Glutamatergic neuron (in vitro differentiated cells): ENCODE measurements around the gene KRT78. TPM values are rescaled to one million over a fixed set of nuclear protein-coding genes. Genes with fewer than 3 reads are reported as not detected.
A peak's percentile ranks its signal among the peaks of the same experiment; 100 is the strongest.

Source experiments
- DNase-seq: peaks from one replicate; pipeline ENCODE4 v3.0.0; 2022
- H3K27ac Mint-ChIP-seq: one replicate; pipeline ENCODE4 v1.8.0; 2020; ENCODE audit warnings: mild to moderate bottlenecking, mixed read lengths, inconsistent platforms; ENCODE audit not compliant: unreplicated experiment
- H3K27me3 Mint-ChIP-seq: one replicate; pipeline ENCODE4 v1.8.0; 2020; ENCODE audit warnings: mild to moderate bottlenecking, moderate library complexity, mixed read lengths, inconsistent platforms; ENCODE audit not compliant: unreplicated experiment
- H3K36me3 Mint-ChIP-seq: one replicate; pipeline ENCODE4 v1.8.0; 2020; ENCODE audit warnings: mild to moderate bottlenecking, mixed read lengths, inconsistent platforms; ENCODE audit not compliant: unreplicated experiment
- H3K4me1 Mint-ChIP-seq: one replicate; pipeline ENCODE4 v1.8.0; 2020; ENCODE audit warnings: mild to moderate bottlenecking, low read depth, mixed read lengths, inconsistent platforms; ENCODE audit not compliant: unreplicated experiment
- H3K4me3 Mint-ChIP-seq: one replicate; pipeline ENCODE4 v1.8.0; 2020; ENCODE audit warnings: mild to moderate bottlenecking, mixed read lengths, inconsistent platforms; ENCODE audit not compliant: unreplicated experiment
- H3K9me3 Mint-ChIP-seq: one replicate; pipeline ENCODE4 v1.8.0; 2020; ENCODE audit warnings: mild to moderate bottlenecking, moderate library complexity, mixed read lengths, inconsistent platforms; ENCODE audit not compliant: unreplicated experiment
- CTCF ChIP-seq: fragments of 200-600 bp; sonication (generic); IDR thresholded peaks from one replicate; pipeline ENCODE4 v1.5.0; 2021; ENCODE audit not compliant: partially characterized antibody, unreplicated experiment
- total RNA-seq: library from RNA; stranded (reverse); fragmentation: NEBNext Ultra II Directional; extraction: Animal tissue kit (Norgen Biotek cat#: 25700); gene quantifications from one replicate; pipeline ENCODE4 v1.2.1, GENCODE V29; 2021; ENCODE audit not compliant: unreplicated experiment

Gene KRT78
- total RNA-seq, 1 donor from 2014 or later = not detected

GRCh38 chr12:52865090-52865944 lies 16.5 kb upstream of the KRT78 start:
- peaks cover 6% of the 10 kb centered on the region for H3K27me3 Mint-ChIP-seq
- peak; percentile 91 for TF ChIP-seq CTCF
- no peak overlapping the region for H3K27ac Mint-ChIP-seq
- H3K9me3 Mint-ChIP-seq = no peaks in the 10 kb centered on the region
- H3K4me3 Mint-ChIP-seq = no peak overlapping the region
- no peaks in the 10 kb centered on the region for H3K36me3 Mint-ChIP-seq
- peak; percentile 88 for DNase-seq
- no peaks in the 10 kb centered on the region for H3K4me1 Mint-ChIP-seq

- DNase-seq = no peak
- no peak overlapping the region for H3K27ac Mint-ChIP-seq
- no peaks in the 10 kb centered on the region for H3K9me3 Mint-ChIP-seq
- no peak for TF ChIP-seq CTCF
- peaks cover 2% of the 10 kb centered on the region for H3K27me3 Mint-ChIP-seq
- no peaks in the 10 kb centered on the region for H3K4me1 Mint-ChIP-seq
- H3K4me3 Mint-ChIP-seq = no peak overlapping the region
- H3K36me3 Mint-ChIP-seq = no peaks in the 10 kb centered on the region
Observed at GRCh38 chr12:52862023-52862422, 13.2 kb upstream of the KRT78 start.

GRCh38 chr12:52861511-52861910 lies 12.7 kb upstream of the KRT78 start:
- DNase-seq = no peak
- H3K27ac Mint-ChIP-seq = no peak overlapping the region
- H3K4me3 Mint-ChIP-seq = no peak overlapping the region
- H3K9me3 Mint-ChIP-seq = no peaks in the 10 kb centered on the region
- H3K4me1 Mint-ChIP-seq = no peaks in the 10 kb centered on the region
- H3K27me3 Mint-ChIP-seq = peaks cover 5% of the 10 kb centered on the region
- H3K36me3 Mint-ChIP-seq = no peaks in the 10 kb centered on the region
- no peak for TF ChIP-seq CTCF

GRCh38 chr12:52860102-52860823 lies 11.5 kb upstream of the KRT78 start:
- no peak for DNase-seq
- Mint-ChIP-seq H3K9me3 (peaks cover 1% of the 10 kb centered on the region), H3K27ac (no peak overlapping the region), H3K4me3 (no peak overlapping the region), H3K4me1 (no peaks in the 10 kb centered on the region), H3K36me3 (no peaks in the 10 kb centered on the region), H3K27me3 (peaks cover 5% of the 10 kb centered on the region)
- TF ChIP-seq CTCF = no peak

- Mint-ChIP-seq H3K27me3 (peaks cover 7% of the 10 kb centered on the region), H3K36me3 (no peaks in the 10 kb centered on the region), H3K27ac (no peak overlapping the region), H3K4me3 (no peak overlapping the region), H3K4me1 (no peaks in the 10 kb centered on the region), H3K9me3 (peaks cover 1% of the 10 kb centered on the region)
- DNase-seq = no peak
- no peak for TF ChIP-seq CTCF
Observed at GRCh38 chr12:52857500-52857899, 8.7 kb upstream of the KRT78 start.
